Activated T-cell treated with anti-CD3 and anti-CD28 coated beads, Interleukin-2, amount 50 U/mL, for 72 hours (primary cell): ENCODE measurements around the gene ECEL1. TPM values are rescaled to one million over a fixed set of nuclear protein-coding genes. Genes with fewer than 3 reads are reported as not detected.
A peak's percentile ranks its signal among the peaks of the same experiment; 100 is the strongest.

Experiments used
- ATAC-seq, 2 donors: fragments of 150-1000 bp; cut with Tn5 transposase; replicated peaks in 1 of 2; 2 replicates each; pipeline ENCODE4 v1.10.0; 2021; ENCODE audit warnings: moderate library complexity in 2 of 2, mild to moderate bottlenecking in 1 of 2
- DNase-seq, 2 donors: peaks; one replicate each; pipeline ENCODE4 v3.0.0; 2021 to 2022; ENCODE audit warnings: mixed read lengths in 1 of 2
- H3K27ac Mint-ChIP-seq: one replicate; pipeline ENCODE4 v1.8.0; 2022; ENCODE audit warnings: mild to moderate bottlenecking, moderate library complexity, mixed read lengths
- H3K27me3 Mint-ChIP-seq: one replicate; pipeline ENCODE4 v1.8.0; 2022; ENCODE audit warnings: low read depth, mixed read lengths
- H3K36me3 Mint-ChIP-seq, 2 donors: one replicate each; pipeline ENCODE4 v1.8.0; 2022; ENCODE audit warnings: mixed read lengths in 2 of 2, mild to moderate bottlenecking in 1 of 2; ENCODE audit not compliant: insufficient read depth in 2 of 2
- H3K4me1 Mint-ChIP-seq: one replicate; pipeline ENCODE4 v1.8.0; 2022; ENCODE audit warnings: low read depth, mixed read lengths
- H3K4me3 Mint-ChIP-seq, 2 donors: one replicate each; pipeline ENCODE4 v1.8.0; 2022; ENCODE audit warnings: mild to moderate bottlenecking in 2 of 2, mixed read lengths in 2 of 2, moderate library complexity in 2 of 2
- H3K9me3 Mint-ChIP-seq, 2 donors: one replicate each; pipeline ENCODE4 v1.8.0; 2022; ENCODE audit warnings: mixed read lengths in 2 of 2
- total RNA-seq, 2 donors: library from RNA; stranded (reverse); gene quantifications; one replicate each; pipeline ENCODE4 v1.2.3, GENCODE V29; 2022

ECEL1 gene
- total RNA-seq, 2 donors from 2014 or later: 1.8 to 2.5 TPM

DNA sequence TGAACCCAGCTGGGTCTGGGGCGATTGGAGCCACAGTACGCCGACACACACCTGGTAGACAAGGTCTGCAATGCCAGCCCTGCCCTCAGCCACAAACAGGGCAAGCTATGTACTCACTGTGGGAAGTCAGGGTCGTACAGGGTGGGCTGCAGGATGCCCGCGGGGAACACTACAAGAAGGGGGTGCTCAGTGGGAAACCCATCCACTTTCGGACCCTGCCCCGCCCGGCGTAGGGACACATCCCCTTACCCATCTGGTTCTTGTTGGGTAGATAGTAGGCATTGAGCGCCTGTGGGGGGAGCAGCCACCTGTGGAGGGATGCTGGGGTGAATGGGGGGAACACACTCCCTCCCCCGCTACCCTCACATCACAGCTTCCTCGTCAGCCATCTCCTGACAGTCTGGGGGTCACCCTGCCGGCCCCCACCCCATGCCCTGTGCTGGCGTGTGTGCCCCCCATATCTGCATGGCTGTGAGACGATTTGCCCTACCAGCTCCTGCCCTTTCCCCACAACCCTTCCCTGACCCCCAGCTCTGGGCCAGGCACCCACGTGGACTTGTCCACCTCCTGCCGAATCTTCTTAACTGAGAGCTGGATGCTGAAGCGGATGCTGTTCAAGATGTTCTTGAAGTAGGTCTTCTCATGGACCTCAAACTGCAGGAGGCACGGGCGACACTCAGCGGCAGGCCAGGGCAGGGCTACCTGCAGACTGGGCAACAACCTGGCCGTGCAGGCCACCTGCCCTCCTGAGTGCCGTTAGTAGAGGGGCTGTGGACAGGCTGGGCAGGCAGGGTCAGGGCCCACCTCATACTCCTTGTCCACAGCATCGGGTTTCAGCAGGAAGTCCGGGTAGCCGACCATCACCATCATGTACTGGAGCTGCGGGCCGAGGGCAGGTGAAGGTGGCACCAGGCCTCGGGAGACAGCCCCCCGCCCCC is 5.1 kb downstream of the ECEL1 start:
- H3K27me3 Mint-ChIP-seq: peaks cover 16% of the 10 kb centered on the region
- DNase-seq (no peak), ATAC-seq (no peak)
- no peaks in the 10 kb centered on the region for H3K36me3 Mint-ChIP-seq
- H3K4me3 Mint-ChIP-seq: no peak overlapping the region
- H3K9me3 Mint-ChIP-seq: no peaks in the 10 kb centered on the region
- H3K27ac Mint-ChIP-seq: no peak overlapping the region
- H3K4me1 Mint-ChIP-seq: no peaks in the 10 kb centered on the region

DNA sequence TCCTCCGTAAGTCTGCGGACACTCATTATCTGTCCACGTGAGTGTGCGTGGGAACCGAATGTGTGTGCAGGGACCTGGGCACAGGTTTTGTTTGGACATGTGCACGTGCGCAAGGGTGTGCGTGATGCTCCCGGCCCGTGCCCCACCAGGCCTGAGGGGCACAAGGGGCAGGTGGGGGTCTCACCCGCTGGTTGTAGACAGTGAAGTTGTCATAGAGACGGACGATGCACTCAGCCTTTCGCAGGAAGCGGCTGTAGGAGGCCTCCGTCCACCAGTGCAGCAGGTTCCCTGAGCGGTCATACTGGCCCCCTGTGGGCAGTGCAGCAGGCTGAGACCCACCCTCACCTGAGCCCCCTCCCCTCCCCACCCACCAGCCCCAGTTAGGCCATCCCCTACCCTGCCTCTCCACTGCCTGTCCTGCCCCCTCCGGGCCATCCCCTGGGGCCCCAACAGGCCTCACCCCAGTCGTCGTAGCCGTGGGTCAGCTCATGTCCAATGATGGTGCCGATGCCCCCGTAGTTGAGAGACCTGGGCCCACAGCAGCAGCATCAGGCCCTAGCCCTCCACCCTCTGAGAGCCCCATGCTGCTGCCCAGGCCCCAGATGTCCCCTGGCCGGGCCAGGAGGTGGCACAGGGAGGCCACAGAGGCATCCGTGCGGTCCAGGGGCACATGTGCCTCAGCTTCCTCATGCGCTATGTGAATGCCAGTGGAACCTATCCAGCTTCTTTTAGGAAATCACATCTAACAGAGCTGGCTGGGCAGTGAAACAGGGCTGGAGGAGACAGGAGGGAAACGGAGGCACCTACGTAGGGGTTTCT is 6.1 kb downstream of the ECEL1 start:
- ATAC-seq: no peak

DNA sequence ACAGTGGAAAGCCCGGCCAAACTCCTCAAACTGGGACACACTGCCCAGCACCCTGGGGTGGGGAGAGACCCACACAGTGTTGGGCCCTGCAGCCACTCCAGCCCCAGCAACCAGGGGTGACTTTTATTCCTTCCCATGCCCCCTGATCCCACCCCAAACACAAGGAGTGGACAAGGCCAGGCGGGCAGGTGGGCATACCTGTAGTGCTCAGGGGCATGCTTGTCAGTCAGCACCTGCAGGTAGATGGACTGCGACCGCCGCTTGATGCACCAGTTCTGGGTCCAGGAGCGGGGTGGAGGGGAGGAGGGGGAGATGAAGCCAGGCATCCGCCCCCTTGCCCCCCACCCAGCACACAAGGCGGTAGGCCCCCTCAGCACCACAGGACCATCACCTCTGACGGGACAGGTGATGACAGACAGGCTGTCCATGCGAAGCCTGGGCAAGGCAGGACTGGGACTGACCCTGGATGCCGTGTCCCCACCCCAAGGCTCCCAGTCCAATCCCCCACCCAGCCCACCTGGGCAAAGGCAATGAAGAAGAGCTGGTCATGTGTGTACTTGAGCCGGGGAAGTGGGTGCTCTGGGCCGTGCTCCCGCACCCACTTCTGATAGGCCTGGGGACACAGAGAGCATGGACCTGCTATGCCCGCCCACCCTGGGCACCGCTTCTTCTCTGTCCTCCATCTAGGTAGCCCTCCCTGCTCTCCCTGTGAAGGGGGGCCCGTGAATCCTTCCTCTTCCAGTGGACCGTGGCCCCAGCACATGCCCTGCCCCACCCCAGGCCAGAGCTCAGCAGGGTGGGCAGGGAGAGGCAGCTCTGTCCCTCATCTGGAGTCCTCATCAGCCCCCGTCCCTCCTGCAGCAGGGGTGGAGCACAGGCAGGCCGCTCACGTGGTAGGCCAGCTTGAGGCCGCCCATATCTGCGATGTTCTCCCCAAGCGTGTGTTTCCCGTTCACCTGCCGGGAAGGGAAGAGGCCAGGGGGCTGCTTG is 7.1 kb downstream of the ECEL1 start:
- Mint-ChIP-seq H3K4me3 (no peak overlapping the region), H3K4me1 (no peaks in the 10 kb centered on the region), H3K27me3 (peaks cover 14% of the 10 kb centered on the region), H3K9me3 (no peaks in the 10 kb centered on the region), H3K36me3 (no peaks in the 10 kb centered on the region), H3K27ac (no peak overlapping the region)
- ATAC-seq: peak in 1 of 2 donors; percentile 5
- DNase-seq: no peak

More for the DNA sequence above, 6.1 kb downstream of the ECEL1 start:
- H3K27ac Mint-ChIP-seq: no peak overlapping the region
- no peaks in the 10 kb centered on the region for H3K36me3 Mint-ChIP-seq
- H3K4me3 Mint-ChIP-seq: no peak overlapping the region
- no peaks in the 10 kb centered on the region for H3K4me1 Mint-ChIP-seq
- H3K9me3 Mint-ChIP-seq: no peaks in the 10 kb centered on the region
- H3K27me3 Mint-ChIP-seq: peaks cover 16% of the 10 kb centered on the region
- DNase-seq: no peak

DNA sequence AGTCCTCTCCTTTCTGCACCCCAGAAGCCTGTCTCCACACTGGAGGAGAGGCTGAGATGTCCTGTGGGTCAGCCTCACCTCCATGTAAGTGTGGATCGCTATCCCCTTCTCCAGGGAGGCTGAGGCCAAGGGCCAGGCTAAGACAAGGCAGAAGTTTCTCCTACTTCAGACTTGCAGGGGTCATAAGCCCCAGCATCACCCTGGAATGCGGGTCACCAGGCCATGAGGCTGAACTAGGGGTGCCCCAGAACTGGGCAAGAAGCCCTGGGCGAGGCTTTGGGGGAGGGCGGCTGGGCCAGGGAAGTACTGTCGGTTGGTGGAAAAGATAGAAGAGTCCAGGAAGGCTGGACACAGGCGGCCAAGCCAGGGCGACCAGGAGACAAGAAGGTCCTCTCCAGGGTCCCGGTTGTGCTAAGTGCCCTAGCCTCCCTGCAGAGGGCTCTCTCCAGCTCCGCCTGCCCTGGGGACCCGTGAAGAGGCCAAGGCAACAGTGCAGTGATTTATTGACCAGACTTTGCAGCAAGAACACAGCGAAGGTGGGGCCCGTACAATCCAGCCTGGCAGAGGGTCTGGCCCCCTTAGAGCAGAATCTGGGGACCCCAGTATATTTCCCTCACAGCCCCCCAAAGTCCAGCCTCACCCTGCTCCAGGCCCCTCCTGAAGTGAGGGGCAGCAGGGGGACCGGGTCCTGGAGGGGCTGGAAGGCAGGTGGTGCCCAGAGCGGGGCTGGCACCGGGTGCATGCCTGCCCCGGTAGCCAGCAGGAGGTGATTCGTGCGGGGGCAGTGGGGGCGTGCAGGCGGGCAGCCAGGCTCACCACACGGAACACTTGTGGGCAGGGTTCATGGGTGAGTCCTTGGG is 8.1 kb downstream of the ECEL1 start:
- no peaks in the 10 kb centered on the region for H3K9me3 Mint-ChIP-seq
- H3K27ac Mint-ChIP-seq: no peak overlapping the region
- no peak for DNase-seq
- ATAC-seq: no peak
- H3K27me3 Mint-ChIP-seq: peaks cover 7% of the 10 kb centered on the region
- H3K4me1 Mint-ChIP-seq: no peaks in the 10 kb centered on the region
- no peaks in the 10 kb centered on the region for H3K36me3 Mint-ChIP-seq
- no peak overlapping the region for H3K4me3 Mint-ChIP-seq

DNA sequence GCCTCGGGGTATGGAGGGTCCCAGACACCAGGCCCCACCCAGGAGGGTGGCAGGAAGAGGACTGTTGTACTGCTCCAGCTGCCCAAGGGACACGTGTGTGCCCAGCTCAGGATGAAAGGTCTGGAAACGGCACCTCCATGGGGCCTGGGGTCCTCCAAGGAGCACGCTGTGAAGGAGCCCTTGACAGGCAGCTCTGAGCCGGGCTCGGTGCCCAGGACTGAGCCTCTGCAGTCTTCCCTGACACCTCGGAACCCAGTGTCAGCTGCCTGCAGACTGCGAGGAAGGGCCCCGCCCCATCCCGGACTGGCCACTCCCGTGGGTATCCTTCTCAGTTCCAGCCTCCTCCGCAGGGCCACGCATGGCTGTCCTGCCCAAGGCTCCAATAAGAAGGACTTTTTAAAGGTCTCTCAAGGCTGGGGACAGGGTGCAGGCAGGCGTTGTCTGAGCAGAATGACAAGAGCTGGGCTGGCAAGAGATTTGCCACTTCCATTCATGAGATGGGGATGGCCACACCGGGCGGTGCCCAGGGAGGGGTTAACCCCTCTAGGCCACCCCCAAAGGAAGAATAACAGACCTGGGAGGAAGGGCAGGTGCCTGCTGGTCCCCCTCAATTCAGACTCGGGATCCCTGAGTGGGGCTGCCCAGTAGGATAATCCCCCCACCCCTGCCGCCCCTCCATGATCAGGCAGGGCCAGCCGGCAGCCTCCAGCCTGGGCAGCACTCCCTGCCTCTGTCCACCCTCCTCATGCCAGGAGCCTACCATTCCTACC is 8.9 kb downstream of the ECEL1 start:
- ATAC-seq (no peak), DNase-seq (no peak)
- Mint-ChIP-seq H3K27me3 (peaks cover 7% of the 10 kb centered on the region), H3K4me3 (no peak overlapping the region), H3K4me1 (no peaks in the 10 kb centered on the region), H3K27ac (no peak overlapping the region), H3K36me3 (no peaks in the 10 kb centered on the region), H3K9me3 (no peaks in the 10 kb centered on the region)

DNA sequence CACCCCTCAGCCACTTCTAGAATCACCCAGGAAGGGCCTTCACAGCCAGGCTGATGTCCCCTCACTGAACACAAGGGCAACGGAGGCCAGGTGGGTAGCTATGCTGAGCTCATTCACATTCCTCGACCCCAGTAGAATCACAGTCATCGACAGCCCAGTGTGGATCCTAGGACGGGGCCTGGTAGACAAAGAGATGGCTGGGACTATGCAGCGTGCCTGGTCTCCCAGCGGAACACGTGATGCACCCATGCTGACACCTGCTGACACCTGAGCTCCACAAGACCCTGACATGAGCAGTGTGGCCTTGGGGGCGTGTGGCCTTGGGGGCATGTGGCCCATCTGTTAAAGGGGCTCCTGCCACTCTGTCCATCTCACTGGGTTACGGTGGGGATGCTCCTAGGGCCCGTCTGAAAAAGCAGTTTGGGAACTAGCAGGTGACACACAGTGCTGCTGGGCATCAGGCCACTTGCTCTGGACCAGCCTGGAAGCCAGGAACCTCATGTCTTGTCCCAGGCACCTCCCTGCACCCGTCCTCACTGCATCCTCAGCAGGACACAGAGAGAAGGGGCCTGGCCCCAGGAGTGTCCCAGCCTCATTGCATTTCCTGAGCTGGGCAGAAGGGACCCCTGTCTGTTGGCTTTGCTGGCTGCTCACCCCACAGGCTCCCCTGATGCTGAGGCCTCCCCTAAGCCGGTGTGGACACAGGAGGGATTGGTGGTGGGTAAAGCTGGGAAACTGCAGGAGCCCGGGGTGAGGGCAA is 9.7 kb downstream of the ECEL1 start:
- Mint-ChIP-seq H3K4me3 (no peak overlapping the region), H3K36me3 (peaks cover under 1 to 2% of the 10 kb centered on the region in 2 donors), H3K4me1 (no peaks in the 10 kb centered on the region), H3K9me3 (peaks cover 1% of the 10 kb centered on the region in 2 donors), H3K27me3 (peaks cover 10% of the 10 kb centered on the region), H3K27ac (no peak overlapping the region)
- DNase-seq (no peak), ATAC-seq (no peak)

DNA sequence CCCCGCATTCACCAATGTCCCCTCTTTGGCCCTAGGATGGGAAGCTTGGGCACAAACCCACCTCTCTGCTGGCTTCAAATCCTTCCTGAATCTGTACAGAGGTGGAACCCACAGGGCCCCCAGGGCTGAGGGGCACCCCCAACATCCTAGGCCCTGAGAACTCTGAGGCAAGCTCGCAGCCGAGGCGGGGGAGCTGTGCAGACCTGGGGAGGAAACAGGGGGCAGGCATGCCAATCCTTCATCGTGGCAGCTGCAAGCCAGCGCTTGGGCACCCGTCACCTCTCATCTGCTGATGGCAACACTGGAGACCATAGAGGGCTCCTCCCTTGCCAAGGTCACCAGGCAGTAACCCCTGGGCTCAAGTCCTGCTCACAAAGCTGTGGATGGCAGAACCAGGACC is 10.8 kb downstream of the ECEL1 start:
- Mint-ChIP-seq H3K4me1 (no peaks in the 10 kb centered on the region), H3K4me3 (no peak overlapping the region), H3K27me3 (peaks cover 21% of the 10 kb centered on the region), H3K36me3 (peaks cover 4 to 5% of the 10 kb centered on the region in 2 donors), H3K27ac (no peak overlapping the region), H3K9me3 (peaks cover 8 to 10% of the 10 kb centered on the region in 2 donors)
- ATAC-seq: no peak
- no peak for DNase-seq

DNA sequence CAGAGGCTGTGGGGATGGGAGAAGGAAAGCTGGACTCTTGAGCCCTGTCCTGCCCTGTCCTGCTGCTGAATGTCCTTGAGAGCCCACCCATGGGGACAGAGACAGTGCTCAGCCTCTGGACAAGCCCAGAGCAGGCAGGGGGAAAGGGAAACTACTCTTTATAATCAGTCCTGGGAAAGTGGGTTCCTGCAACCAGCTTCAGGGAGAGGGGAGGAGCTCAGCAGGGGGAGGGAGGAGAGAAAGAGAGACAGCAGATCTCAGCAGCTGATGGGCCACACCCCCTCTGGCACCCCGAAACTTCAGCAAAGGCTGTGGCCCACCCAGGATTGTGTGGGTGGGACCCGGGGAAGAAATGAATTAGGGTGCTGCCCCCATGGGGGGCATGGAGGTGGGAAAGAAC is 11.6 kb downstream of the ECEL1 start:
- Mint-ChIP-seq H3K4me1 (no peaks in the 10 kb centered on the region), H3K27me3 (peaks cover 28% of the 10 kb centered on the region), H3K36me3 (peaks cover 6% of the 10 kb centered on the region in 2 donors), H3K4me3 (no peak overlapping the region), H3K27ac (no peak overlapping the region), H3K9me3 (peaks cover 12 to 14% of the 10 kb centered on the region in 2 donors)
- no peak for ATAC-seq
- DNase-seq: no peak

DNA sequence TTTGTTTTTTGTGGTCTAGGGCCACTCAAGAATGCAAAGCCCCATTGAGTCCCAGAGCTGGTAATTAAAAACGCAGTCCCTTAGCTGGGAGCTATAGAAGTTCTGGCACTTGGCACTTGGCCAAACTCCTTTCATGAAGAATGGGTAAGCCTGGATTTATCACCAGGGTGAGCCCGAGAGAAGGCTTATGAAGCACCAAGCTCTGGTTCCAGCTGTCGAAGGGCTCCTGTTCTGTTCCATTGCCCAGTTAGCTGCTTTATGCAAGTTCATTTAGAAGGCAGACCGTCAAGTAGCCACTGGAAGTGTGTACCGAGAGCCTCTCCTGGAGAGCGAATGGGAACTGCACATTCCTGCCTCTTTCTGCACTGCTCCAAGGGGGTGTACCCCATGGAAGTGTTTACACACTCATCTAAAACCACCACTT is 14.2 kb downstream of the ECEL1 start:
- DNase-seq (no peak), ATAC-seq (no peak)
- Mint-ChIP-seq H3K36me3 (peaks cover 6% of the 10 kb centered on the region in 2 donors), H3K4me3 (no peak overlapping the region), H3K9me3 (peaks cover 12 to 14% of the 10 kb centered on the region in 2 donors), H3K4me1 (no peaks in the 10 kb centered on the region), H3K27ac (no peak overlapping the region), H3K27me3 (peaks cover 45% of the 10 kb centered on the region)

DNA sequence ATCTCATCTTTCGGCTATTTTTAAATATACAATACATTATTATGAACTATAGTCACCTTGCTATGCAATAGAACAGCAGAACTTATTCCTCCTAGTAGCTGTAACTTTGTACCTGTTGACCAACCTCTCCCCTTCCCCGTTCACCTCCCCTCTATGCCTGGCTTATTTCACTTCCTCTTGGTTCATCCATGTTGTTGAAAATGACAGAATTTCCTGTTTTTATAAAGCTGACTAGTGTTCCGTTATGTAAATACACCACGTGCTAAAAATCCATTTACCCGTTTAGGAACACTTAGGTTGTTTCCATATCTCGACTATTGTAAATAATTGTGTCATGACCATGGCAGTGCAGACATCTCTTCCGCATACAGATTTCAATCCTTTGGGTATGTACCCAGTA is 21.4 kb downstream of the ECEL1 start:
- Mint-ChIP-seq H3K4me3 (no peak overlapping the region), H3K4me1 (no peaks in the 10 kb centered on the region), H3K9me3 (peaks cover 0 to under 1% of the 10 kb centered on the region in 2 donors), H3K27me3 (peaks cover 35% of the 10 kb centered on the region), H3K36me3 (no peaks in the 10 kb centered on the region), H3K27ac (no peak overlapping the region)
- DNase-seq: no peak
- no peak for ATAC-seq

DNA sequence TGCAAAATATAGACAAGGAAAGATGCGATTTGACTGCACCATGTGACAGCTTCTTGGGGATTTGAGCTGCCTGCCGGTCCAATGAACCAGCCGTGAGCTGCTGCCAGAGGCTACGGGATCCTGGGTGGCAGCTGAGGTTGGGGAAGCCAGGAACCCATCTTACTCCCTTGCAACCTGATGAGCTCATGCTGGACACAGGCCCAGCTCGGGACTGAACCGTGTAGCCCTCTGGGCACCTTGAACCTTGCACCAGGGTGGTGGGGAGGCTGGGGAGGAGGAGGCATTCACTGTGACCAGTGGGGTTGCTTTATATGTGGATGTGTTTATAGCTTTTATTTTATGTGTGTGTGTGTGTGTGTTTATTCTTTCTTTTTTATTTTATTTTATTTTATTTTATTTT is 22.6 kb downstream of the ECEL1 start:
- ATAC-seq (no peak), DNase-seq (no peak)
- peaks cover 34% of the 10 kb centered on the region for H3K27me3 Mint-ChIP-seq
- H3K4me1 Mint-ChIP-seq: no peaks in the 10 kb centered on the region
- H3K36me3 Mint-ChIP-seq: no peaks in the 10 kb centered on the region
- no peaks in the 10 kb centered on the region for H3K9me3 Mint-ChIP-seq
- H3K4me3 Mint-ChIP-seq: no peak overlapping the region
- H3K27ac Mint-ChIP-seq: no peak overlapping the region
